ENCODE results near the gene HAS3.
A peak's percentile ranks its signal among the peaks of the same experiment; 100 is the strongest.
"Not testable (repeated sequence)": the region's sequence is repeated elsewhere in the genome, so short reads cannot be mapped to it uniquely, and the experiment has no call there.

HAS3 gene

DNA sequence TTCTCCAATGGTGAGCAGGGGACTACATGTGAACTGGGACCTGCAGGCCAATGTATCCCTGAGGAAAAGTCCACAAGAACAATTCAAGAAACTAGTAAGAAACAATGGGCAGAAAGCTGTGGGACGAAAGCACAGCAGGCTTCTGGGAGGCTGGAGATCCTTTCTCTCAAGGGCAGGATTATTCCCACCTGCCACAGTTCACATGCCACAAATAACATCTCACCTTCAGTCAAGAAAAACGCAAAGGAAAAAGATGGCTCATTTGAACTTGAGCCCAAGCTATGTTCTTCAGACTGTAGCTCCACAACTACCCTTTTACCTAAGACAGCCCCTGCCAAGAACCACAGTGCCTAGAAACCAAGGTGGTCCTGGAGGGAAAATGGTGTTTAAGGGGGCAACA lies 13.0 kb downstream of the HAS3 start:
- no peak for DNase-seq

- DNase-seq: no peak
These were observed 13.5 kb downstream of the HAS3 start for GRCh38 chr16:69118994-69119393.

DNA sequence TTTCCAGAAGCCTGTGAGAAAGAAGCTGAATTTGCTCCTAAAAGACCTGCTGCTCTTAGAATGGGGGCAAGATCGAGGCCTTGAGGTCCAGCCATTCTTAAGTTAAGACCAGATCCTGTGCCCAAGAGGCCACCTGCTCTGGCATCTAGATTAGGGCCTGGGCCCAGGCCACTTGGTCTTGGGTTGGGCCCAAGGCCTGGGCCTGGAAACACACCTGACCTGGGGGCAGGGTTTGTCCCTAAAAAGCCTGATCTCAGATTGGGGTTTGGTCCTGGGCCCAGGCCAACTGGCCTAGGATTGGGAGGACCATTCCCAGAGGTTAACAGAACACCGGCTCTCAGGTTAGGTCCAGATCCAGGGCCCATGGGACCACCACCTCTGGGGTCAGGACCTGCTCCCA lies 14.1 kb downstream of the HAS3 start:
- no peak for DNase-seq

DNA sequence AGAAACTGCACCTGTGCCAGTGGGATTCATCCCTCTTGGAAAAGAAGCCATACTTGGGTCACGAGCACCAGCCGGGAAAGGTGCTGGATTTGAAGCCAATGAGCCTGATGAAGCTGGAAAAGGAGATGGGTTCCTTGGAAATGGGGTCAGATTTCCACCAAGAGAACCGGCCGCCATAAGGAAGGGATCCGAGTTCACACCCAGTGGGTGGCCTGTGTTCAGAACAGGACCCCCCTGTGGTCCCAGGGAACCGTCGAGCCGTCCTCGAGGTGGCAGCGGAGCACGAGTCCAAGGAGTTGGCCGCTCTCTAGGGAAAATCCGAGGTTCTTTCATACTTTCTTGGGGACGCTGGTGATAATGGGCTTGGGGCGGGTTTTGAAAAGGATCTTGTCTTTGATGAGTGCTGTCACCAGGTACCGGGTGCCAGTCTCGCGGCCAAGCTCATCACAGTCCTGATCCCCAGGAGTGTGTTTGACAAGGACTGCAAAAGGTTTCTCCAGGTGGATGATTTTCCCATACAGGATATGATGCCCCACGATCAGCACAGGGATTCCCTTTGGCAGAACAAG lies 14.7 kb downstream of the HAS3 start:
- no peak for DNase-seq

DNA sequence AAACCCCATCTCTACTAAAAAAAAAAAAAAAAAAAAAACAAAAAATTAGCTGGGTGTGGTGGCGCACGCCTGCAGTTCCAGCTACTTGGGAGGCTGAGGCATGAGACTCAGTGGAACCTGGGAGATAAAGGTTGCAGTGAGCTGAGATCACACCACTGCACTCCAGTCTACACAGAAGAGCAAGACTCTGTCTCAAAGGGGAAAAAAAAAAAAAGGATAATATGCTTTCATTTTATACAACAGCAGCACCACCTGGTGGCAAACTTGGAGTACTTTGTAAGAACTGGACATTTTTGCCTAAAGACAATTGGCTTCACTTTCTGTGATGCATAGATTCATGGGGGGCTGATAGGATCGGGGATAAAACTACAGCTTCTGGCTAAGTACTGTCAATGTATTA lies 18.5 kb downstream of the HAS3 start:
- peak; percentile 69 to 74 for DNase-seq

DNA sequence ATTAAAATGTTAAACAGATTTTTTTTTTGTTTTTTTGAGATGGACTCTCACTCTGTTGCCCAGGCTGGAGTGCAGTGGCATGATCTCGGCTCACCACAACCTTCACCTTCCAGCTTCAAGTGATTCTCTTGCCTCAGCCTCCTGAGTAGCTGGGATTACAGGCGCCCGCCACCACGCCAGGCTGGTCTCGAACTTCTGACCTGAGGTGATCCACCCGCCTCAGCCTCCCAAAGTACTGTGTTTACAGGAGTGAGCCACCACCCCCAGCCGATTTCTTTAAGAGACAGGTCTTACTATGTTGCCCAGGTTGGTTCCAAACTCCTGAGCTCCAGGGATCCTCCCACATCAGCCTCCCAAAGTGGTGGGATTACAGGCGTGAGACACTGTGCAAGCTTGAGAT lies 19.0 kb downstream of the HAS3 start:
- DNase-seq: not testable (repeated sequence)

GRCh38 chr16:69124961-69125360 lies 19.5 kb downstream of the HAS3 start:
- DNase-seq: not testable (repeated sequence)

DNA sequence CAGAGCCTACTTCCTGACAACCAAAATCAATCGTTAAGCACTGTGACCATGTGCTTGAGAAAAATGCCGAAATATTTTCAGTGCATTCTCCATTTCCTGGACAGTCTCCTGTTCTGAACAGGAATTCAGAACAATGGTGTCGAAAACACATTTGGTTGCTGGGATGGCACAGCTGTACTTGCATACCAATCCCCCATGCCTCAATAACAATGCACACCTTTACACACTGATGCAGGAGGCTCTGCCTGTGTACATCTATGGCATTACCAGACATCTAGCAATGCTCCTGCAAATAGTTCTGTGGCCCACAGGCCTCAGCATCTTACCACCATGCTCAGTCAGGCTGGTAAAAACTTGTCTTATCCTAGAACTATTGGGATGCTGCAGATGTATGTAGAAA lies 20.8 kb downstream of the HAS3 start:
- DNase-seq: no peak

DNA sequence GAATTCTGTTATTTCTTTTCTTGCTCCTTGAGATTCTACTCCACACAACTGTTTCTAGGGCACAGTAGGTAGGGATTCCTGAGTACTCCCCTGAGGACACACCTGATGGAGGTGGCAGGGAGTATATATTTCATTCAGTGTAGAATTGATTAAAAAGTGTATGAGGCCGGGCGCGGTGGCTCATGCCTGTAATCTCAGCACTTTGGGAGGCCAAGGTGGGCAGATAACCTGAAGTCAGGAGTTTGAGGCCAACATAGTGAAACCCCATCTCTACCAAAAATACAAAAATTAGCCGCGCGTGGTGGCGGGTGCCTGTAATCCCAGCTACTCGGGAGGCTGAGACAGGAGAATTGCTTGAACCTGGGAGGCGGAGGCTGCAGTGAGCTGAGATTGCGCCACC lies 21.3 kb downstream of the HAS3 start:
- not testable (repeated sequence) for DNase-seq

GRCh38 chr16:69127966-69128510 lies 22.6 kb downstream of the HAS3 start:
- DNase-seq: no peak

GRCh38 chr16:69130461-69130860 lies 25.0 kb downstream of the HAS3 start:
- DNase-seq: no peak

- peak; percentile 25 to 31 for DNase-seq
These were observed 25.9 kb downstream of the HAS3 start for GRCh38 chr16:69131167-69131838.

DNA sequence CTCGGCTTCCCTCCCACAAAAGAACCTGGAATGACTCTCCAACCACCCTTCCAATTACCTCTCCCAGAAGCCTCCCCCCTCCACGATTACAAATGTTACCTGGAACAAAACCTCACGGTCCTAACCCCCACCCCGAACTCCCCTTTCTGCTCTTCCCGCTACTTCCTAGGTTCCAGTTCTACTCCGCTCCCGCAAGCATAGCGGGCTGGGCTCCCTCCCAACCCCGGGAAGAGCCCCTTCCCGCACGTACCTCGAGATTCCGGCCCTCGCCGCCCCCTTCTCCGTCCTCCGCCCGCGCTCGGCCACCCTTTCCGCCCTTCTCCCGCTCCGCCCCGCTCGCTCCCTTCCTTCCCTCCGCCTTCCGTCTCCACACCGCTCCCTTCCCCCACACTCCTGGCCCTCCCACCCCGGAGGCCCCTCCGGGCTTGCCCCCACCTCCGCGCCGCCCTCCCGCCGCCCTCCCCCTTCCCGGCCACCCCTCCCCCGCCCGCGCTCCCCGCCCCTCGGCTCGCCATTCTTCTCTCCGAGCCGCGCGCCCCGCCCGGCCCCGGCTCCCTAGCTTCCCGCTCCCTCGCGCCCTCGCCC lies 26.5 kb downstream of the HAS3 start:
- DNase-seq: peak; percentile 78 to 86

DNA sequence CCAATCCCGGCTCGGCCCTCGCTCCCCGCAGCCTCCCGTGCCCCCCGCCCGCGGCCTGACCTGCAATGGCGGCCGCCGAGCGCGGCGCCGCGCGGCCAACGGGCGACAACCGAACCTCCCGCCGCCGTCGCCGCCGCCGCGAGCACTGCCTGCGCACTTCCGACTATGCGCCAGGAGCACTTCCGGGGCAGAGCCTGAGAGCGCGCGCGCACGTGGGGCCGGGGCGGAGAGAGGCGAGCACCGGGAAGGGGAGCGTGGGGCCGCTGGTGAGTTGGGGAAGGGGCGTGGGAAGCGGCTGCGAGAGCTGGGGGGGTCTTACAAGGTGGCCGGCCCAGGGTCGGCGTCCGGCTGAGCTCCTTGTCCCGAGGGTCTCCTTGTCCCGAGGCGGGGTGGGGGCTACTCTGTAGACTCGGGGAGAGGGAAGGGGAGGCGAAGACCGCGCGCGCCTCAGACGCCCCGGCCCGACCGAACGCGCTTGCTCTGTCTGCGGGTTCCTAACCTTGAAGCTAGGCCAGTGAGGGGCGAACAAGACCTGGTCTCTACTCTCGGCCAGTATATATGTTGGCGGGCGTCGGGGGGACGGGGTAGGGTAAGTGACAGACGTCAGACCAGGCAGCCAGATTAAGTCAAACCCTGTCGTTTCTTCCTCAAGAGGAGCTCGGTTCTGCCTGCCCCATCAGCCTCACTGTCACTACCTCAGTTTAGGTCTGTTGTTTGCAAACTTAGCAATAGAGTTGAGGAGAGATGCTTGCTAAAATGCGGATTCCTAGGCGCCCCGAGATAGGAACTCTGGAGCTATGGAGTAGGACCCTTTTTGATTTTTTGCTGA lies 27.2 kb downstream of the HAS3 start, which contains the start of the genes CHTF8 and UTP4:
Gene CHTF8 (minus strand): TSS at position 165 of the 829 bp plus-strand sequence. CDS start 11,130 bp downstream, outside the sequence.
Gene UTP4 (plus strand): TSS at position 226 of the 829 bp plus-strand sequence. CDS start 811 bp downstream, outside the sequence.
- peak; percentile 83 to 86 for DNase-seq

GRCh38 chr16:69133373-69133954 lies 28.0 kb downstream of the HAS3 start:
- DNase-seq: no peak

DNA sequence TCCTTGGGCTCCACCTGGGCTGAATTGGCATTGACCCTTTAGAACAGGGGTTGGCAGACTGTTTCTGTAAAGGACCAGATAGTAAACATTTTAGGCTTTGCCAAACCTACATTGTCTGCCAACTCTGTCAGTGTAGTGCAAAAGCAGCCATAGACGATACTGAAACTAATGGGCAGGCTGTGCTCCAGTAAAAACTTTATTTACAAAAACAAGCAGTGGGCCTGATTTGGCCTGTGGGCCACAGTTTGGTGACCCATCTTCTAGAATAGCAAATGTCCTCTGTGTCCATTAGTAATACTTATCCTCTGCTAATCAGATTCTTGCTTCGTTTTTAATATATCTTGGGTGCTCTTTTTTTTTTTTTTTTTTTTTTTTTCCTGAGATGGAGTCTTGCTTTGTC lies 33.2 kb downstream of the HAS3 start:
- no peak for DNase-seq

- not testable (repeated sequence) for DNase-seq
These were observed 34.0 kb downstream of the HAS3 start for GRCh38 chr16:69139464-69139863.

DNA sequence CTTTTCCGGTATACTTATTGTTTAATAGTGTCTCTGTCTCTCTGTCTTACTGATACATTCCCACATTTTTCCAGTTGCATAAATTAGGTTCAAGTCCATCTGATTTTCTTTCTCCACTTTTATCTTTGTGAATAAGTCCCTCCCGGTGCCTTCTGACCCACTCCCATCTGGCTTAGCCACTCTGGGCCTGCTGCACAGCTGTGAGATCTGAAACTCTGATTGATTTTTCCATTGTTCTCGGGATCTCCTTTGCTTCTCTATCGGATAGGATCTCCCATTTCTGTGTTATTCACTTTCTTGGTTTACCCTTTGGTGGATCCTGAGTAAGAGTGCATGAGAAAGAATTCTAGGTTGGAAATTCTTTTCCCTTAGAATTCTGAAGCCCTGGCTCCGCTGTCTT lies 35.6 kb downstream of the HAS3 start:
- DNase-seq: no peak

DNA sequence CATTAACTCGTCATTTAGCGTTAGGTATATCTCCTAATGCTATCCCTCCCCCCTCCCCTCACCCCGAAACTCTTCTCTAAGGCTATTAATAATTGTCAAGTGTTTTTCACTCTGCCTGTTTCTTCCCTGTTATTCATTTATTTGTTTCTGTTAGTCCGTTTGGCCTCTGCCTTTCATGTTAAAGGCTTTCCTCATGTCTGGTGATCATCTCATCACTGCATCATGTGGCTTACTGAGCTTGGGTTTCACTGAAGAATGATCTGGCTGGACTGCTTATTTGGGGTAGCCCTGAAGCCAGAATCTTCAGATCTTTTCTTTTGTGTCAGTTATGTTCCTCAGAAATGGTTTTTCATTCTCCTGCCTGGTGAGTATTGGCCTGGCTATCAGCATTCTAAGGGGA lies 36.5 kb downstream of the HAS3 start:
- DNase-seq: no peak

DNA sequence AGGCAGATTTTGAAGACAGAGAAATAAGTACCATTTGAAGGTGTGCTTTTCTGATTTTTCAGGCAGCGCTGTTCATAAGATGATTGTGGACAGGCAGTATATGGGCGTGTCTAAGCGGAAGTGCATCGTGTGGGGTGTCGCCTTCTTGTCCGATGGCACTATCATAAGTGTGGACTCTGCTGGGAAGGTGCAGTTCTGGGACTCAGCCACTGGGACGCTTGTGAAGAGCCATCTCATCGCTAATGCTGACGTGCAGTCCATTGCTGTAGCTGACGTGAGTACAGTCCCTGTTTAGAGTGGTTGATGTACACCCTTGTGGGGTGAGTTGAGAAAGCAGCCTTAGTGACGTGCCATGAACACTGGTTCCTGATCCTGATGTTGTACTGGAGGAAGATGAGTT lies 37.7 kb downstream of the HAS3 start:
- DNase-seq: no peak

DNA sequence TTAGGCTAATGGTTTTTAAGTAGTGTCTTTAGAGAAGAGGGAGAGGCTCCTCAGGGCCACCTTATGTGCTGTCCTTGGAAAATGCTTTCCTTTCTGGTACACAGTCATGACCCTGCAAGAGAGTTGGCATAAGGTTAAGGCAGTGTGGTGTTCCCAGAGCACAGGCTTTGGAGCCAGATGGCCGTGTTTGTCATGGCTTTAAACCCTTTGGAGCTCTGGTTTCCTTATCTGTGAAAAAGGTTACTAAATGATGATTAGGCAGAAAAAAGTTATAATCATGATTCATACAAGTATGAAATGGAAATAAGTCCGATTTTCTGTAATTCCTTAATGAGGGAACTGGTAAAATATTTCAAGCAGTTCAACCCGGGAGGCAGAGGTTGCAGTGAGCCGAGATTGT lies 40.2 kb downstream of the HAS3 start:
- DNase-seq: no peak

DNA sequence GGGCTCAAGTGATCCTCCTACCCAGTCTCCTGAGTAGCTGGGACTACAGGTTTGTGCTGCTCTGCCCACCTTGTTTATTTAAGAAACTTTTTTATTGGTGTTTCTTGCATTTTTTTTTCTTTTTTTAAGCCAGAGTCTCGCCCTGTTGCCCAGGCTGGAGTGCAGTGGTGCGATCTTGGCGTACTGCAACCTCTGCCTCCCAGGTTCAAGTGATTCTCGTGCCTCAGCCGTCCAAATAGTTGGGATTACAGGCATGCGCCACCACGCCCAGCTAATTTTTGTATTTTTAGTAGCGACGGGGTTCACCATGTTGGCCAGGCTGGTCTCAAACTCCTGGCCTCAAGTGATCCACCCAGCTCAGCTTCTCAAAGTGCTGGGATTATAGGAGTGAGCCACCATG lies 44.2 kb downstream of the HAS3 start:
- DNase-seq: not testable (repeated sequence)
